SK-N-SH (cell line): ENCODE measurements around the gene TRIM3. TPM values are rescaled to one million over a fixed set of nuclear protein-coding genes. Genes with fewer than 3 reads are reported as not detected.
A peak's percentile ranks its signal among the peaks of the same experiment; 100 is the strongest.

Source experiments
- CTCF ChIA-PET: fragments of 300-600, 350-600 bp; formaldehyde crosslinking; extraction: SDS; loops from one replicate; lab custom pipeline; 2021; lab: Yijun Ruan, JAX
- POLR2A ChIA-PET: fragments of 350-600 bp; sonication (Branson Sonifier 250); formaldehyde crosslinking; extraction: SDS; loops from one replicate; lab custom pipeline; 2020; ENCODE audit warnings: antibody characterized with exemption, inconsistent platforms; lab: Yijun Ruan, JAX
- DNase-seq: peaks from one replicate; pipeline ENCODE4 v3.0.0; 2012
- H2AFZ ChIP-seq: fragments of 200-600 bp; sonication (generic); 2 replicates; pipeline ENCODE4 v1.8.1; 2016; ENCODE audit warnings: antibody characterized with exemption, mild to moderate bottlenecking, low read depth
- H3F3A ChIP-seq: fragments of 200-600 bp; sonication (generic); replicated peaks from 2 replicates; pipeline ENCODE3; 2016; ENCODE audit warnings: antibody characterized with exemption, mild to moderate bottlenecking; ENCODE audit not compliant: insufficient read depth
- H3K27ac ChIP-seq, 2 experiments: fragments of 200-500 bp in 1 of 2; fragments of 200-600 bp in 1 of 2; sonication (Bioruptor generic) in 1 of 2; sonication (generic), shearing (Covaris generic) in 1 of 2; 2 replicates each; pipeline versions ENCODE4 v1.5.1 to v1.6.1; 2014 to 2016; ENCODE audit warnings: low read depth in 2 of 2, inconsistent platforms in 1 of 2, low read length in 1 of 2, mild to moderate bottlenecking in 1 of 2, mixed read lengths in 1 of 2
- H3K27me3 ChIP-seq: fragments of 200-600 bp; sonication (generic), shearing (Covaris generic); 2 replicates; pipeline ENCODE4 v1.6.1; 2016; ENCODE audit warnings: mixed run types; ENCODE audit not compliant: insufficient read depth
- H3K36me3 ChIP-seq, 2 experiments: fragments of 200-500 bp in 1 of 2; fragments of 200-600 bp in 1 of 2; sonication (Bioruptor generic) in 1 of 2; sonication (generic) in 1 of 2; replicated peaks in 1 of 2; 2 replicates each; pipeline versions ENCODE3 to v1.5.1; 2014 to 2016; ENCODE audit warnings: low read length in 1 of 2, mild to moderate bottlenecking in 1 of 2; ENCODE audit not compliant: insufficient read depth in 2 of 2, control insufficient read depth in 1 of 2
- H3K4me1 ChIP-seq, 2 experiments: fragments of 200-500 bp in 1 of 2; fragments of 200-600 bp in 1 of 2; sonication (Bioruptor generic) in 1 of 2; sonication (generic), shearing (Covaris generic) in 1 of 2; 2 replicates each; pipeline versions ENCODE4 v1.5.1 to v1.6.1; 2014 to 2016; ENCODE audit warnings: low read depth in 1 of 2, low read length in 1 of 2, mixed run types in 1 of 2; ENCODE audit not compliant: insufficient read depth in 2 of 2, control insufficient read depth in 1 of 2
- H3K4me2 ChIP-seq: fragments of 200-600 bp; sonication (generic), shearing (Covaris generic); 2 replicates; pipeline ENCODE4 v1.6.1; 2017; ENCODE audit warnings: mixed run types
- H3K4me3 ChIP-seq, 2 experiments: fragments of 200-500 bp in 1 of 2; fragments of 200-600 bp in 1 of 2; sonication (Bioruptor generic) in 1 of 2; sonication (generic), shearing (Covaris generic) in 1 of 2; 2 replicates each; pipeline versions ENCODE4 v1.5.1 to v1.8.1; 2014 to 2016; ENCODE audit warnings: low read depth in 2 of 2, inconsistent platforms in 1 of 2, low read length in 1 of 2, mild to moderate bottlenecking in 1 of 2, mixed read lengths in 1 of 2, moderate library complexity in 1 of 2
- H3K79me2 ChIP-seq: fragments of 200-600 bp; sonication (generic); 2 replicates; pipeline ENCODE4 v1.8.1; 2017; ENCODE audit warnings: mild to moderate bottlenecking; ENCODE audit not compliant: insufficient read depth
- H3K9ac ChIP-seq: fragments of 200-600 bp; sonication (generic); 2 replicates; pipeline ENCODE4 v1.6.1; 2017; ENCODE audit warnings: mixed run types
- H3K9me2 ChIP-seq: fragments of 200-600 bp; sonication (generic); 2 replicates; pipeline ENCODE4 v1.6.1; 2017; ENCODE audit warnings: mixed run types
- H3K9me3 ChIP-seq: fragments of 200-600 bp; sonication (generic); 2 replicates; pipeline ENCODE4 v1.6.1; 2017; ENCODE audit warnings: mixed run types, mild to moderate bottlenecking, moderate library complexity
- H4K20me1 ChIP-seq: fragments of 200-600 bp; sonication (generic); 2 replicates; pipeline ENCODE4 v1.6.1; 2017; ENCODE audit warnings: mild to moderate bottlenecking, mixed run types; ENCODE audit not compliant: insufficient read depth
- CHD2 ChIP-seq: fragments of 150-350 bp; IDR thresholded peaks from 2 replicates; pipeline ENCODE4 v1.6.1; 2018; ENCODE audit warnings: low read length; ENCODE audit not compliant: partially characterized antibody
- ELF1 ChIP-seq: IDR thresholded peaks from 2 replicates; pipeline ENCODE4 v1.4.0; 2012
- EP300 ChIP-seq, 2 experiments: IDR thresholded peaks; 2 replicates each; pipeline versions ENCODE4 v1.4.0 to v1.6.1; 2012; ENCODE audit warnings: borderline replicate concordance in 1 of 2, low read depth in 1 of 2, low read length in 1 of 2
- FOSL2 ChIP-seq: IDR thresholded peaks from 2 replicates; pipeline ENCODE4 v1.4.0; 2012; ENCODE audit warnings: low read depth, mild to moderate bottlenecking, moderate library complexity, borderline replicate concordance
- FOXM1 ChIP-seq: IDR thresholded peaks from 2 replicates; pipeline ENCODE4 v1.4.0; 2012; ENCODE audit warnings: low read depth, mild to moderate bottlenecking
- GABPA ChIP-seq: IDR thresholded peaks from 2 replicates; pipeline ENCODE4 v1.4.0; 2012; ENCODE audit warnings: low read depth, mild to moderate bottlenecking
- JUND ChIP-seq: IDR thresholded peaks from 2 replicates; pipeline ENCODE4 v1.4.0; 2012
- MAX ChIP-seq: IDR thresholded peaks from 2 replicates; pipeline ENCODE4 v1.4.0; 2012; ENCODE audit warnings: low read depth
- MEF2A ChIP-seq: IDR thresholded peaks from 2 replicates; pipeline ENCODE4 v1.4.0; 2012; ENCODE audit warnings: low read depth, borderline replicate concordance
- NFIC ChIP-seq: IDR thresholded peaks from 2 replicates; pipeline ENCODE4 v1.4.0; 2012; ENCODE audit warnings: borderline replicate concordance
- RFX5 ChIP-seq: IDR thresholded peaks from 2 replicates; pipeline ENCODE4 v1.6.1; 2012; ENCODE audit warnings: mild to moderate bottlenecking, improper control_type of control experiment, low read length
- SIN3A ChIP-seq: IDR thresholded peaks from 2 replicates; pipeline ENCODE4 v1.6.1; 2012; ENCODE audit warnings: low read depth, mild to moderate bottlenecking, low read length, moderate library complexity, borderline replicate concordance
- SMC3 ChIP-seq: IDR thresholded peaks from 2 replicates; pipeline ENCODE4 v1.6.1; 2012; ENCODE audit warnings: low read depth, low read length, improper control_type of control experiment
- TAF1 ChIP-seq: IDR thresholded peaks from 2 replicates; pipeline ENCODE4 v1.6.1; 2012; ENCODE audit warnings: low read depth, mild to moderate bottlenecking, low read length, moderate library complexity, borderline replicate concordance
- TCF12 ChIP-seq: IDR thresholded peaks from 2 replicates; pipeline ENCODE4 v1.4.0; 2012
- TEAD4 ChIP-seq: IDR thresholded peaks from 2 replicates; pipeline ENCODE4 v1.4.0; 2012; ENCODE audit warnings: mild to moderate bottlenecking, borderline replicate concordance; ENCODE audit not compliant: insufficient read depth
- USF1 ChIP-seq: IDR thresholded peaks from 2 replicates; pipeline ENCODE4 v1.4.0; 2012; ENCODE audit warnings: low read depth, borderline replicate concordance
- ZBTB33 ChIP-seq: IDR thresholded peaks from 2 replicates; pipeline ENCODE4 v1.4.0; 2012; ENCODE audit warnings: low read depth, borderline replicate concordance
- WGBS: methylation state at CpG from one replicate; pipeline ENCODE4 v1.1.6; 2017; ENCODE audit warnings: low lambda C conversion rate; 5-methylcytosine and 5-hydroxymethylcytosine counted together
- polyA plus RNA-seq, 3 experiments: library from polyadenylated mRNA; depleted of rRNA; stranded (reverse); fragments of >200 nt; gene quantifications; 2 replicates each; pipeline ENCODE4 v1.2.3, GENCODE V29; 2012
- TF ChIP-seq, protein P1 (sequence below): fragments of 200-600 bp; sonication (generic); IDR thresholded peaks from 2 replicates; pipeline ENCODE4 v1.6.1; 2017; ENCODE audit warnings: antibody characterized with exemption, mild to moderate bottlenecking, moderate library complexity
- TF ChIP-seq, protein P2 (sequence below): fragments of 150-350 bp; IDR thresholded peaks from 2 replicates; pipeline ENCODE4 v1.6.1; 2017; ENCODE audit warnings: antibody characterized with exemption, low read length, low read depth, borderline replicate concordance
- TF ChIP-seq, protein P3 (sequence below): fragments of 150-350 bp; IDR thresholded peaks from 2 replicates; pipeline ENCODE4 v1.6.1; 2016; ENCODE audit warnings: mild to moderate bottlenecking, low read depth, low read length

TRIM3 gene
- polyA plus RNA-seq, 1 of the 3 experiments (the other 2 are of a cell fraction) = 22.8 TPM

- DNase-seq = no peak
- Histone ChIP-seq H3K9me3 (no peaks in the 10 kb centered on the region), H3K4me2 (no peak overlapping the region), H3K27ac (no peak overlapping the region), H3F3A (no peaks in the 10 kb centered on the region), H3K9me2 (no peaks in the 10 kb centered on the region), H3K36me3 (no peaks in the 10 kb centered on the region), H4K20me1 (no peaks in the 10 kb centered on the region), H3K4me3 (no peak overlapping the region), H2AFZ (no peak overlapping the region), H3K4me1 (peaks cover 0 to 1% of the 10 kb centered on the region in 2 experiments; a peak in 1 of 4 replicates), H3K79me2 (no peaks in the 10 kb centered on the region), H3K9ac (no peak overlapping the region), H3K27me3 (no peaks in the 10 kb centered on the region)
- ChIA-PET POLR2A (no interaction called here), CTCF (interaction anchor here (3.0 kb wide), 1 partner anchor 9 kb away, joined by 16 read pairs; no protein-coding TSS in a partner anchor)
- WGBS = 38% methylated on average over 5 of the region's 5 CpGs
- TF ChIP-seq FOXM1 (no peak), TCF12 (no peak), ELF1 (no peak), TAF1 (no peak), MAX (no peak), MEF2A (no peak), EP300 (IDR thresholded peaks at IDR 0.05; ENCODE audit: borderline replicate concordance in 1 of 2, low read depth in 1 of 2, low read length in 1 of 2) (no peak), SMC3 (no peak), CHD2 (no peak), GABPA (no peak), TEAD4 (no peak)
- TF ChIP-seq, protein P1, sequence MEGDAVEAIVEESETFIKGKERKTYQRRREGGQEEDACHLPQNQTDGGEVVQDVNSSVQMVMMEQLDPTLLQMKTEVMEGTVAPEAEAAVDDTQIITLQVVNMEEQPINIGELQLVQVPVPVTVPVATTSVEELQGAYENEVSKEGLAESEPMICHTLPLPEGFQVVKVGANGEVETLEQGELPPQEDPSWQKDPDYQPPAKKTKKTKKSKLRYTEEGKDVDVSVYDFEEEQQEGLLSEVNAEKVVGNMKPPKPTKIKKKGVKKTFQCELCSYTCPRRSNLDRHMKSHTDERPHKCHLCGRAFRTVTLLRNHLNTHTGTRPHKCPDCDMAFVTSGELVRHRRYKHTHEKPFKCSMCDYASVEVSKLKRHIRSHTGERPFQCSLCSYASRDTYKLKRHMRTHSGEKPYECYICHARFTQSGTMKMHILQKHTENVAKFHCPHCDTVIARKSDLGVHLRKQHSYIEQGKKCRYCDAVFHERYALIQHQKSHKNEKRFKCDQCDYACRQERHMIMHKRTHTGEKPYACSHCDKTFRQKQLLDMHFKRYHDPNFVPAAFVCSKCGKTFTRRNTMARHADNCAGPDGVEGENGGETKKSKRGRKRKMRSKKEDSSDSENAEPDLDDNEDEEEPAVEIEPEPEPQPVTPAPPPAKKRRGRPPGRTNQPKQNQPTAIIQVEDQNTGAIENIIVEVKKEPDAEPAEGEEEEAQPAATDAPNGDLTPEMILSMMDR = no peak
- TF ChIP-seq, protein P2, sequence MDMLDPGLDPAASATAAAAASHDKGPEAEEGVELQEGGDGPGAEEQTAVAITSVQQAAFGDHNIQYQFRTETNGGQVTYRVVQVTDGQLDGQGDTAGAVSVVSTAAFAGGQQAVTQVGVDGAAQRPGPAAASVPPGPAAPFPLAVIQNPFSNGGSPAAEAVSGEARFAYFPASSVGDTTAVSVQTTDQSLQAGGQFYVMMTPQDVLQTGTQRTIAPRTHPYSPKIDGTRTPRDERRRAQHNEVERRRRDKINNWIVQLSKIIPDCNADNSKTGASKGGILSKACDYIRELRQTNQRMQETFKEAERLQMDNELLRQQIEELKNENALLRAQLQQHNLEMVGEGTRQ = no peak
Observed at GRCh38 chr11:6433998-6434660, 39.6 kb downstream of the TRIM3 start.

DNA sequence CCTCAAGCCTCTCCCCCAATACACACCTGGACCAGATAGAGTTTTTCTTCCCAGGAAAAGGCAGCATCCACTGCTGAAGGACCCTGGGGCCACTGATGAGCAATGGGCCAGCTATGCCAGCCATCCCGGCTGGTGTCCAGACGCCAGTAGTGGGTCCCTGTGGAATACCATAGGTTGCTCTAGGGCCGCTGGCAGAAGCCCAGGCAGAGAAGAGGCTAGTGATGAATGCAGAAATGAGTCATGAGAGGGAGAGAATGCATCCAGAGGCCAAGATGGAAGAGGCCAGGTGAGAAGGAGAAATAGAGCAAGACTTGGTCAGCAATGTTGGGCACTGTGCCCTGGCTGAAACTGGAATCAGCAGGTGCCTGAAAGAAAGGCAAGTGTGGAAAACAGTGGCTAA is 41.9 kb downstream of the TRIM3 start:
- H3K27me3 ChIP-seq = no peaks in the 10 kb centered on the region
- POLR2A ChIA-PET = no interaction called here
- no peak for DNase-seq
- TF ChIP-seq RFX5 = no peak
- TF ChIP-seq FOSL2 = peak; percentile 82
- TF ChIP-seq, protein P3, sequence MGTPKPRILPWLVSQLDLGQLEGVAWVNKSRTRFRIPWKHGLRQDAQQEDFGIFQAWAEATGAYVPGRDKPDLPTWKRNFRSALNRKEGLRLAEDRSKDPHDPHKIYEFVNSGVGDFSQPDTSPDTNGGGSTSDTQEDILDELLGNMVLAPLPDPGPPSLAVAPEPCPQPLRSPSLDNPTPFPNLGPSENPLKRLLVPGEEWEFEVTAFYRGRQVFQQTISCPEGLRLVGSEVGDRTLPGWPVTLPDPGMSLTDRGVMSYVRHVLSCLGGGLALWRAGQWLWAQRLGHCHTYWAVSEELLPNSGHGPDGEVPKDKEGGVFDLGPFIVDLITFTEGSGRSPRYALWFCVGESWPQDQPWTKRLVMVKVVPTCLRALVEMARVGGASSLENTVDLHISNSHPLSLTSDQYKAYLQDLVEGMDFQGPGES = no peak
- TF ChIP-seq ZBTB33 = no peak
- TF ChIP-seq EP300 (IDR thresholded peaks at IDR 0.05; ENCODE audit: borderline replicate concordance in 1 of 2, low read depth in 1 of 2, low read length in 1 of 2) = peak in 1 of 2 experiments; percentile 40; a peak in 1 of 4 replicates
- peak; percentile 88 for TF ChIP-seq TCF12
- no peak for TF ChIP-seq SIN3A
- peak; percentile 81 for TF ChIP-seq JUND
- TF ChIP-seq NFIC = peak; percentile 87
- no peak for TF ChIP-seq USF1

More for the DNA sequence above, 41.9 kb downstream of the TRIM3 start:
- Histone ChIP-seq H3K9me3 (no peaks in the 10 kb centered on the region), H3K4me2 (no peak overlapping the region), H4K20me1 (no peaks in the 10 kb centered on the region), H3K4me3 (no peak overlapping the region), H3F3A (no peaks in the 10 kb centered on the region), H2AFZ (no peak overlapping the region), H3K4me1 (no peaks in the 10 kb centered on the region), H3K27ac (no peak overlapping the region), H3K36me3 (no peaks in the 10 kb centered on the region), H3K79me2 (no peaks in the 10 kb centered on the region), H3K9me2 (no peaks in the 10 kb centered on the region), H3K9ac (no peak overlapping the region)
- CTCF ChIA-PET = interaction anchor here (1.1 to 7.7 kb wide), 4 partner anchors 8 to 69 kb away, joined by 4 to 61 read pairs (median 8); partner anchors contain the start of gene HPX
- WGBS = 0% methylated on average over 3 of the region's 3 CpGs
